Effector memory CD4-positive, alpha-beta T cell (primary cell): ENCODE data around the gene USP36.

Experiments used
- DNase-seq, 3 donors: peaks; one replicate each; pipeline ENCODE4 v3.0.0-alpha.2; 2020
- H3K27ac ChIP-seq: 2 replicates; pipeline ENCODE4 v1.7.0; 2013; ENCODE audit warnings: mild to moderate bottlenecking, low read length, moderate library complexity; ENCODE audit not compliant: insufficient read depth, poor library complexity, severe bottlenecking
- H3K27me3 ChIP-seq: replicated peaks from 2 replicates; pipeline ENCODE4 v1.7.0; 2013; ENCODE audit warnings: mild to moderate bottlenecking, low read length; ENCODE audit not compliant: insufficient read depth, control insufficient read depth, poor library complexity, severe bottlenecking
- H3K36me3 ChIP-seq: 2 replicates; pipeline ENCODE4 v1.7.0; 2013; ENCODE audit warnings: mild to moderate bottlenecking, low read length, moderate library complexity; ENCODE audit not compliant: control insufficient read depth, insufficient read depth
- H3K4me1 ChIP-seq: 2 replicates; pipeline ENCODE4 v1.7.0; 2013; ENCODE audit warnings: low read length, mild to moderate bottlenecking; ENCODE audit not compliant: control insufficient read depth, insufficient read depth, poor library complexity, severe bottlenecking
- H3K4me3 ChIP-seq: 2 replicates; pipeline ENCODE4 v1.7.0; 2013; ENCODE audit warnings: low read length, low read depth, mild to moderate bottlenecking; ENCODE audit not compliant: insufficient read depth, poor library complexity, severe bottlenecking
- H3K9me3 ChIP-seq: 2 replicates; pipeline ENCODE4 v1.7.0; 2013; ENCODE audit warnings: mild to moderate bottlenecking, low read length, moderate library complexity; ENCODE audit not compliant: control insufficient read depth

USP36 gene

GRCh38 chr17:78839235-78839761 lies 1.3 kb downstream of the USP36 start:
- peak overlapping the region; percentile 97 for H3K27ac ChIP-seq
- peaks cover 36% of the 10 kb centered on the region for H3K36me3 ChIP-seq
- DNase-seq = no peak
- no peaks in the 10 kb centered on the region for H3K27me3 ChIP-seq
- H3K4me1 ChIP-seq = peaks cover 18% of the 10 kb centered on the region
- peak overlapping the region; percentile 78 for H3K4me3 ChIP-seq
- H3K9me3 ChIP-seq = no peaks in the 10 kb centered on the region

GRCh38 chr17:78838574-78839005 lies 2.0 kb downstream of the USP36 start:
- H3K36me3 ChIP-seq = peaks cover 44% of the 10 kb centered on the region
- no peaks in the 10 kb centered on the region for H3K27me3 ChIP-seq
- peak overlapping the region; percentile 97 for H3K27ac ChIP-seq
- peak overlapping the region; percentile 78 for H3K4me3 ChIP-seq
- H3K9me3 ChIP-seq = no peaks in the 10 kb centered on the region
- peaks cover 18% of the 10 kb centered on the region for H3K4me1 ChIP-seq
- no peak for DNase-seq

DNA sequence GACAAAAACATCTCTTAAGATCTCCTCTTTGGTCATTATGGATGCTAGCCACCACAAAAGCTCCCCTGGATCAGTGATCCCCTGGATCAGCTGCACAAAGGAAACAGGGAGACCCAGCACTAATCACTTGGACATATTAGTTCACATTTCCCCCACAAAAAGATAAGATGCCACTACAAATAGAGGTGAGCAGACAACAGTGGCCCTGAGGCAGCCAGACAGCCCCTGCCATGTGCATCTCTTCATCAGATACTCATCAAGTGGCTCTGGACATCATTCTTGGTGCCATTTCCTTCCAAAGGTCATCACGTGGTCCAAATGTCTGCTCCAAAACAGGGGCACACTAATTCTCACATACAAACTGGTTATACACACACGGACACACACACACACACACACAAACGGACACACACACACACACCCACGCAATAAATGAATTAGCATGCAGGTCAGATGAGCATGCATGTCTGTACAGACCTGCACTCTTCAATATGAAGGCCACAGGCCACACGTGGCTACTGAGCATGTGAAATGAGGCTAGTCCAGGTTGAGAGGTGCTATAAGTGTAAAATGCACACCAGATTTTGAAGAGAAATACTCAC lies 4.1 kb downstream of the USP36 start:
- Histone ChIP-seq H3K27me3 (no peaks in the 10 kb centered on the region), H3K4me1 (peaks cover 16% of the 10 kb centered on the region), H3K4me3 (no peak overlapping the region), H3K9me3 (no peaks in the 10 kb centered on the region), H3K36me3 (peaks cover 59% of the 10 kb centered on the region), H3K27ac (no peak overlapping the region)
- DNase-seq = no peak

- Histone ChIP-seq H3K27me3 (no peaks in the 10 kb centered on the region), H3K36me3 (peaks cover 68% of the 10 kb centered on the region), H3K4me3 (no peak overlapping the region), H3K9me3 (no peaks in the 10 kb centered on the region), H3K27ac (no peak overlapping the region), H3K4me1 (peaks cover 11% of the 10 kb centered on the region)
- no peak for DNase-seq
These were observed 6.0 kb downstream of the USP36 start for GRCh38 chr17:78834571-78834970.

GRCh38 chr17:78832541-78832810 lies 8.1 kb downstream of the USP36 start:
- Histone ChIP-seq H3K27ac (no peak overlapping the region), H3K4me3 (no peak overlapping the region), H3K36me3 (peaks cover 84% of the 10 kb centered on the region), H3K27me3 (no peaks in the 10 kb centered on the region), H3K4me1 (no peaks in the 10 kb centered on the region), H3K9me3 (no peaks in the 10 kb centered on the region)
- DNase-seq = no peak

- Histone ChIP-seq H3K4me1 (no peaks in the 10 kb centered on the region), H3K27ac (no peak overlapping the region), H3K4me3 (no peak overlapping the region), H3K36me3 (peaks cover 82% of the 10 kb centered on the region), H3K27me3 (no peaks in the 10 kb centered on the region), H3K9me3 (no peaks in the 10 kb centered on the region)
- no peak for DNase-seq
These were observed 8.7 kb downstream of the USP36 start for GRCh38 chr17:78831688-78832540.

- H3K4me1 ChIP-seq = peaks cover 2% of the 10 kb centered on the region
- no peak for DNase-seq
- H3K27me3 ChIP-seq = no peaks in the 10 kb centered on the region
- no peak overlapping the region for H3K27ac ChIP-seq
- no peak overlapping the region for H3K4me3 ChIP-seq
- no peaks in the 10 kb centered on the region for H3K9me3 ChIP-seq
- peaks cover 79% of the 10 kb centered on the region for H3K36me3 ChIP-seq
These were observed 11.1 kb downstream of the USP36 start for GRCh38 chr17:78829477-78829876.

DNA sequence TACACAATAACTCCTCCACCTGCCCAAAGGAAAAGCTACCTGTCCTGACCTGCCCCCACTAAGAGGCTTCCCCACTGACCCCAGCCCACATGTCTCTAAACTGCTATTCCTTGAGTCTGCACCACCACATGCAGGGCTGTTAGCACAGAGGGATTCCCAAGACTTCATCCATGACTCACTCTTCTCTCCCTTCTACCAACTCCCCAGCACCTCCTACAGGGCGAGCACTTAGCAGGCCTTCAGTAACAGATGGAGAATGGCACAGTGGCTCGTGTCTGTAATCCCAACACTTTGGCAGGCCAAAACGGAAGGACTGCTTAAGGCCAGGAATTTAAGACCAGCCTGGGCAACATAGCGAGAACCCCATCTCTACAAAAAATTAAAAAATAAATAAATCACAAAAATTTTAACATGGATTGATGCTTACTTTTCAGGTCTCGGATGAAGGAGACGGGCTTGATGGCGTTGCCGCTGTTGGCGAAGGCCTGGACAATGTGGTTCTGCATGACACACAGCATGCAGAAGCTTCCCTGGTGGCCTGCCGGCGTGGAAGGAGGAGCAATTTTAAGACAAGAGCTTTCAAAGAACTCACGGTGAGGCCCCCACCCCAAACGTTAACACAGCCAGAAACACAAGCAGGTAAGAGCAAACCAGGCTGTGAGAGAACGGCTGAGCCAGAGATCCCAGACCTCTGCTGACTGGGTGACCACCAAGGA lies 12.0 kb downstream of the USP36 start:
- no peak for DNase-seq
- H3K9me3 ChIP-seq = no peaks in the 10 kb centered on the region
- peaks cover 79% of the 10 kb centered on the region for H3K36me3 ChIP-seq
- no peak overlapping the region for H3K27ac ChIP-seq
- H3K4me1 ChIP-seq = peaks cover 2% of the 10 kb centered on the region
- H3K27me3 ChIP-seq = no peaks in the 10 kb centered on the region
- no peak overlapping the region for H3K4me3 ChIP-seq

GRCh38 chr17:78826836-78827509 lies 13.6 kb downstream of the USP36 start:
- Histone ChIP-seq H3K36me3 (peaks cover 77% of the 10 kb centered on the region), H3K4me1 (peaks cover 2% of the 10 kb centered on the region), H3K27me3 (no peaks in the 10 kb centered on the region), H3K9me3 (no peaks in the 10 kb centered on the region), H3K4me3 (no peak overlapping the region), H3K27ac (no peak overlapping the region)
- DNase-seq = no peak
